Suprapubic skin (tissue), 3 donors: ENCODE results near the gene TXNIP.

ENCODE experiments used
- POLR2A ChIP-seq, 2 donors: fragments of 450-650 bp; IDR thresholded peaks; one replicate each; pipeline ENCODE4 v1.6.1; 2017; ENCODE audit warnings: antibody characterized with exemption in 2 of 2, mild to moderate bottlenecking in 2 of 2, moderate library complexity in 2 of 2
- TF ChIP-seq, protein P1 (sequence below), 2 donors: fragments of 200-600 bp in 1 of 2; fragments of 450-650 bp in 1 of 2; sonication (generic) in 1 of 2; IDR thresholded peaks; one replicate each; pipeline ENCODE4 v1.5.1; 2016 to 2019; ENCODE audit warnings: antibody characterized with exemption in 2 of 2, mild to moderate bottlenecking in 1 of 2, moderate library complexity in 1 of 2

DNA sequence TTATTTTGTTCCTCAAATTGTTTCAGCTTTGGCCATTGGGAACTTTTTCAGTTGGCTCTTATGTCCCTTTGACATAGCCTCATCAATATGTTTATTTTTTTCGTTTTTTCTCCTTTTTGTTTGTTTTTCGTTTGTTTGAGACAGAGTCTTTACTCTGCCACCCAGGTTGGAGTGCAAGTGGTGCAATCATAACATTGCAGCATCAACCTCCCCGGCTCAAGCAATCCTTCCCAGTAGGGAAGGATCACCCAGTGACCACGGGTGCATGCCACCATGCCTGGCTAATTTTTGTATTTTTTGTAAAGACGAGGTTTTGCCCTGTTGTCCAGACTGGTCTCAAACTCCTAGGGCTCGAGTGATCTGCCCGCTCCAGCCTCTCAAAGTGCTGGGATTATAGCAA is 23.8 kb downstream of the TXNIP start:
- TF ChIP-seq, protein P1, sequence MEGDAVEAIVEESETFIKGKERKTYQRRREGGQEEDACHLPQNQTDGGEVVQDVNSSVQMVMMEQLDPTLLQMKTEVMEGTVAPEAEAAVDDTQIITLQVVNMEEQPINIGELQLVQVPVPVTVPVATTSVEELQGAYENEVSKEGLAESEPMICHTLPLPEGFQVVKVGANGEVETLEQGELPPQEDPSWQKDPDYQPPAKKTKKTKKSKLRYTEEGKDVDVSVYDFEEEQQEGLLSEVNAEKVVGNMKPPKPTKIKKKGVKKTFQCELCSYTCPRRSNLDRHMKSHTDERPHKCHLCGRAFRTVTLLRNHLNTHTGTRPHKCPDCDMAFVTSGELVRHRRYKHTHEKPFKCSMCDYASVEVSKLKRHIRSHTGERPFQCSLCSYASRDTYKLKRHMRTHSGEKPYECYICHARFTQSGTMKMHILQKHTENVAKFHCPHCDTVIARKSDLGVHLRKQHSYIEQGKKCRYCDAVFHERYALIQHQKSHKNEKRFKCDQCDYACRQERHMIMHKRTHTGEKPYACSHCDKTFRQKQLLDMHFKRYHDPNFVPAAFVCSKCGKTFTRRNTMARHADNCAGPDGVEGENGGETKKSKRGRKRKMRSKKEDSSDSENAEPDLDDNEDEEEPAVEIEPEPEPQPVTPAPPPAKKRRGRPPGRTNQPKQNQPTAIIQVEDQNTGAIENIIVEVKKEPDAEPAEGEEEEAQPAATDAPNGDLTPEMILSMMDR (IDR thresholded peaks at IDR 0.05), result no peak
- TF ChIP-seq POLR2A (IDR thresholded peaks at IDR 0.05), result no peak
